GM12872 (cell line): Measurements from ENCODE around the gene FAM237B.
A peak's percentile ranks its signal among the peaks of the same experiment; 100 is the strongest.

ENCODE experiments used
- CTCF ChIP-seq: IDR thresholded peaks from 3 replicates; pipeline ENCODE4 v1.5.1; 2011; ENCODE audit warnings: low read depth, mild to moderate bottlenecking, low read length, moderate library complexity; ENCODE audit not compliant: insufficient read depth

Gene FAM237B

GRCh38 chr7:90320801-90321494 lies at the start of gene FAM237B:
TSS of gene FAM237B (minus strand) at chr7:90321304. CDS start at chr7:90319748, 1,556 bp downstream.
- no peak for TF ChIP-seq CTCF

GRCh38 chr7:90351987-90352386 lies 30.9 kb upstream of the FAM237B start:
- TF ChIP-seq CTCF, result no peak

GRCh38 chr7:90349305-90349704 lies 28.2 kb upstream of the FAM237B start:
- no peak for TF ChIP-seq CTCF

GRCh38 chr7:90347759-90348158 lies 26.7 kb upstream of the FAM237B start:
- TF ChIP-seq CTCF, result no peak

- TF ChIP-seq CTCF, result peak; percentile 81
Measured at GRCh38 chr7:90346336-90347125, 25.4 kb upstream of the FAM237B start, which contains the start of gene GTPBP10. TSS of gene GTPBP10 (plus strand) at chr7:90346716. CDS start at chr7:90346742, 26 bp downstream.

GRCh38 chr7:90345595-90346335 lies 24.7 kb upstream of the FAM237B start:
- no peak for TF ChIP-seq CTCF

GRCh38 chr7:90345016-90345415 lies 23.9 kb upstream of the FAM237B start:
- no peak for TF ChIP-seq CTCF
